Suprapubic skin (tissue), 4 donors: ENCODE results near the gene OR5P2. TPM values are rescaled to one million over a fixed set of nuclear protein-coding genes. Genes with fewer than 3 reads are reported as not detected.
"Not testable (repeated sequence)": the region's sequence is repeated elsewhere in the genome, so short reads cannot be mapped to it uniquely, and the experiment has no call there.

Source experiments
- DNase-seq, 2 donors: peaks; one replicate each; pipeline ENCODE4 v3.0.0-alpha.2; 2019; ENCODE audit warnings: low spot score in 2 of 2
- H3K27ac ChIP-seq: fragments of 200-600 bp; sonication (generic); one replicate; pipeline ENCODE4 v1.5.1; 2019
- H3K27me3 ChIP-seq: fragments of 200-600 bp; sonication (generic); one replicate; pipeline ENCODE4 v1.5.1; 2019
- H3K36me3 ChIP-seq: fragments of 200-600 bp; sonication (generic); one replicate; pipeline ENCODE4 v1.5.1; 2019
- H3K4me1 ChIP-seq: fragments of 200-600 bp; sonication (generic); one replicate; pipeline ENCODE4 v1.5.1; 2019
- H3K4me3 ChIP-seq: fragments of 200-600 bp; sonication (generic); one replicate; pipeline ENCODE4 v1.5.1; 2019; ENCODE audit warnings: mild to moderate bottlenecking
- H3K9me3 ChIP-seq: fragments of 200-600 bp; sonication (generic); one replicate; pipeline ENCODE4 v1.5.1; 2019
- EP300 ChIP-seq: sonication (generic); formaldehyde crosslinking; IDR thresholded peaks from one replicate; pipeline ENCODE4 v1.6.1; 2017; ENCODE audit warnings: antibody characterized with exemption
- POLR2A ChIP-seq, 2 donors: fragments of 450-650 bp; IDR thresholded peaks; one replicate each; pipeline ENCODE4 v1.6.1; 2017; ENCODE audit warnings: antibody characterized with exemption in 2 of 2, mild to moderate bottlenecking in 2 of 2, moderate library complexity in 2 of 2
- POLR2AphosphoS5 ChIP-seq, 3 donors: sonication (generic); formaldehyde crosslinking; IDR thresholded peaks; one replicate each; pipeline ENCODE4 v1.6.1; 2017; ENCODE audit warnings: antibody characterized with exemption in 3 of 3
- WGBS: methylation state at CpG from one replicate; pipeline ENCODE4 v1.1.5; 2018; 5-methylcytosine and 5-hydroxymethylcytosine counted together
- total RNA-seq, 4 donors: library from RNA; depleted of rRNA; stranded (reverse); fragments of >200 nt; gene quantifications; one replicate each; pipeline ENCODE4 v1.1.0, GENCODE V29; 2016
- TF ChIP-seq, protein P1 (sequence below), 2 donors: fragments of 200-600 bp in 1 of 2; fragments of 450-650 bp in 1 of 2; sonication (generic) in 1 of 2; IDR thresholded peaks; one replicate each; pipeline ENCODE4 v1.5.1; 2016 to 2019; ENCODE audit warnings: antibody characterized with exemption in 2 of 2, mild to moderate bottlenecking in 1 of 2, moderate library complexity in 1 of 2

The OR5P2 gene
- total RNA-seq, 4 donors from 2014 or later: 1.8 to 17.2 (median 2.5) TPM

DNA sequence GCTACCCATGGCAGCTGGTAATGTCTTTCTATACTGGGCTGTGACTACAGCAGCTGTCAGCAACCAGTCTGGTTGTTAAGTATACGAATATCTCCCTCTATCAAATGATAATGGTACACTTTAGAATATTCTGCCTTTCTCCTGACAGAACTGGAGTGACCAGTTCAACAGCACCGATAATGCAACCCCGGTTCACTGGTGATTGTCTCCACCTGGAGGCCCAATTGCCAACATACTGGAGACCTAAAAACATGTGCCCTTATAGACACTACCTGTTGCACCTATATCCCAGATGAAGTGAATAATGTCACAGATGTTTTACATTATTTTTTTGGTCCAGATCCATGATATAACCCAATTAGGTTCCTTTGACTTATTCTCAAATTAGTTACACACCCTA lies 21.1 kb downstream of the OR5P2 start:
- WGBS: 48% methylated on average over 3 of the region's 3 CpGs
- Histone ChIP-seq H3K4me1 (no peaks in the 10 kb centered on the region), H3K4me3 (no peak overlapping the region), H3K36me3 (no peaks in the 10 kb centered on the region), H3K27ac (no peak overlapping the region), H3K27me3 (no peaks in the 10 kb centered on the region), H3K9me3 (no peaks in the 10 kb centered on the region)
- no peak for DNase-seq
- TF ChIP-seq POLR2AphosphoS5 (IDR thresholded peaks at IDR 0.05) (no peak), EP300 (no peak), POLR2A (IDR thresholded peaks at IDR 0.05) (no peak)
- TF ChIP-seq, protein P1, sequence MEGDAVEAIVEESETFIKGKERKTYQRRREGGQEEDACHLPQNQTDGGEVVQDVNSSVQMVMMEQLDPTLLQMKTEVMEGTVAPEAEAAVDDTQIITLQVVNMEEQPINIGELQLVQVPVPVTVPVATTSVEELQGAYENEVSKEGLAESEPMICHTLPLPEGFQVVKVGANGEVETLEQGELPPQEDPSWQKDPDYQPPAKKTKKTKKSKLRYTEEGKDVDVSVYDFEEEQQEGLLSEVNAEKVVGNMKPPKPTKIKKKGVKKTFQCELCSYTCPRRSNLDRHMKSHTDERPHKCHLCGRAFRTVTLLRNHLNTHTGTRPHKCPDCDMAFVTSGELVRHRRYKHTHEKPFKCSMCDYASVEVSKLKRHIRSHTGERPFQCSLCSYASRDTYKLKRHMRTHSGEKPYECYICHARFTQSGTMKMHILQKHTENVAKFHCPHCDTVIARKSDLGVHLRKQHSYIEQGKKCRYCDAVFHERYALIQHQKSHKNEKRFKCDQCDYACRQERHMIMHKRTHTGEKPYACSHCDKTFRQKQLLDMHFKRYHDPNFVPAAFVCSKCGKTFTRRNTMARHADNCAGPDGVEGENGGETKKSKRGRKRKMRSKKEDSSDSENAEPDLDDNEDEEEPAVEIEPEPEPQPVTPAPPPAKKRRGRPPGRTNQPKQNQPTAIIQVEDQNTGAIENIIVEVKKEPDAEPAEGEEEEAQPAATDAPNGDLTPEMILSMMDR (IDR thresholded peaks at IDR 0.05): no peak

DNA sequence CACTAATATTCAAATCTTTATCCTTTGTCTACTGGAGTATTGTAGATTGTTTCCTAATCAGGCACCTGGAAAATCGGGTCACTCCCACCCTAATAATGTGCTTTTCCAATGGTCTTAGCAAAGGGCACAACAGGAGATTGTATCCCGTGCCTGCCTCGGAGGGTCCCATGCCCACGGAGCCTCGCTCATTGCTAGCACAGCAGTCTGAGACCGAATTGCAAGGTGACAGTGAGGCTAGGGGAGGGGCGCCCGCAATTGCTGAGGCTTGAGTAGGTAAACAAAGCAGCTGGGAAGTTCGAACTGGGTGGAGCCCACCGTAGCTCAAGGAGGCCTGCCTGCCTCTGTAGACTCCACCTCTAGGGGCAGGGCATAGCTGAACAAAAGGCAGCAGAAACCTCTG lies 32.4 kb downstream of the OR5P2 start:
- H3K27ac ChIP-seq, H3K9me3 ChIP-seq, DNase-seq, H3K4me1 ChIP-seq, H3K27me3 ChIP-seq, H3K4me3 ChIP-seq, H3K36me3 ChIP-seq: not testable (repeated sequence)
- WGBS: 93% methylated on average over 9 of the region's 10 CpGs

DNA sequence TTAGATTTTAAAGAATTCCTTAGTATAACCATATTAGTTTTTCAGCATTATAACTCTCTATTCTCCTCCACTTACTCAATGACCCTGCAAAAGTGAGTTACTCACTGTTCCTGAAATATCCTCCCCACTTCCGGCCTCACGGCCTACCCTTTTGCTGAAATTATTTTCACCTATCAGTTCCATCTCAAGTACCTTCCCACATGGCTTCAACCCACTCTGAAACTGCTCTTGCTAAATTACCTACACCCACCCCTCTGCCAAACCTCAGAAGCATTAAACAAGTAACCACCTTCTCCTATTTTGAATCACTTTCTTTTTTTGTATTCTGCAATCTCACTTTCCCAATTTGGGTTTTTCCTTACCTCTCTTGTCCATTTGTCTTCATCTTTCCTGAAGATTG lies 37.7 kb downstream of the OR5P2 start:
- TF ChIP-seq, protein P1 (IDR thresholded peaks at IDR 0.05): no peak
- TF ChIP-seq POLR2AphosphoS5 (IDR thresholded peaks at IDR 0.05): no peak
- no peak for TF ChIP-seq POLR2A (IDR thresholded peaks at IDR 0.05)
- no peak for TF ChIP-seq EP300
- Histone ChIP-seq H3K9me3 (no peaks in the 10 kb centered on the region), H3K27me3 (no peaks in the 10 kb centered on the region), H3K4me3 (no peak overlapping the region), H3K4me1 (no peaks in the 10 kb centered on the region), H3K36me3 (no peaks in the 10 kb centered on the region), H3K27ac (no peak overlapping the region)
- 80% methylated on average over 2 of the region's 2 CpGs for WGBS
- no peak for DNase-seq

DNA sequence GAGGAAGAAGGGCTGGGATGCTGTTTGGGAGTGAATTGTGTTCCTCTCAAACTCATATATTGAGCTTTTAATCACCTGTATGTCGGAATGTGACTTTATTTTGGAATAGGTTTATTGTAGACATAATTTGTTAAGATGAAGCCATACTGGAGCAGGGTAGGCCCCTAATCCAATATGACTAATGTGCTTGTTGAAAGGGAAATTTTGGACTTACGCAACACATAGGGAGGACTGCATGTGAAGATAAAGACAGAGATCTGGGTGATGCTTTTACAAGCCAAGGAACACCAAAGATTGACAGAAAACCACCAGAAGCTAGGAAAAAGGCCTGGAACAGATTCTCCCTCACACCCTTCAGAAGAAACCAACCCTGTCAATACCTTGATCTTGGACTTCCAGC lies 47.3 kb downstream of the OR5P2 start:
- no peak for TF ChIP-seq EP300
- TF ChIP-seq, protein P1 (IDR thresholded peaks at IDR 0.05): no peak
- TF ChIP-seq POLR2A (IDR thresholded peaks at IDR 0.05): no peak
- no peak for TF ChIP-seq POLR2AphosphoS5 (IDR thresholded peaks at IDR 0.05)
- H3K9me3 ChIP-seq: no peaks in the 10 kb centered on the region
- no peak overlapping the region for H3K4me3 ChIP-seq
- no peak overlapping the region for H3K27ac ChIP-seq
- 85% methylated on average over 2 of the region's 2 CpGs for WGBS
- no peak for DNase-seq
- H3K4me1 ChIP-seq: no peaks in the 10 kb centered on the region
- no peaks in the 10 kb centered on the region for H3K36me3 ChIP-seq
- no peaks in the 10 kb centered on the region for H3K27me3 ChIP-seq

Other genes starting within 250 kb of the OR5P2 start
- gene CYB5R2, start 123.4 kb downstream of the OR5P2 start, total RNA-seq: 10 to 100 TPM; 30.7 to 78.4 (median 53.9) TPM
- gene OVCH2, start 90.5 kb downstream of the OR5P2 start, total RNA-seq: 10 to 100 TPM in 2 of 4 donors, 1 to 10 TPM in 2; 6.2 to 44.0 (median 20.3) TPM
- gene OR5P3, start 33.9 kb upstream of the OR5P2 start, total RNA-seq: 10 to 100 TPM in 1 of 4 donors, 1 to 10 TPM in 3; 2.3 to 19.2 (median 3.7) TPM
- gene OR10A6, start 134.3 kb upstream of the OR5P2 start, total RNA-seq: under 1 TPM in 1 of 4 donors, not detected in 3; 0.08 TPM
- gene OR10A3, start 144.8 kb upstream of the OR5P2 start, total RNA-seq: not detected
- 10 to 100 TPM; 12.9 to 68.0 (median 42.4) TPM for gene NLRP10, start 168.5 kb upstream of the OR5P2 start, total RNA-seq
- 100 to 1,000 TPM; 335 to 691 (median 463) TPM for gene EIF3F, start 190.4 kb upstream of the OR5P2 start, total RNA-seq